Retinal pigment epithelial cell (primary cell): ENCODE measurements around the gene VIPR2.

Experiments used
- DNase-seq: peaks from one replicate; pipeline ENCODE4 v3.0.0-alpha.2; 2010; ENCODE audit warnings: low read depth
- H3K4me3 ChIP-seq: 2 replicates; pipeline ENCODE4 v1.5.1; 2011; ENCODE audit warnings: mild to moderate bottlenecking, low read length, control low read depth, moderate library complexity
- TF ChIP-seq, protein P1 (sequence below): conservative IDR thresholded peaks from 2 replicates; pipeline ENCODE4 v1.5.1; 2011; ENCODE audit warnings: low read depth, low read length, control low read depth, inconsistent platforms

Gene VIPR2

DNA sequence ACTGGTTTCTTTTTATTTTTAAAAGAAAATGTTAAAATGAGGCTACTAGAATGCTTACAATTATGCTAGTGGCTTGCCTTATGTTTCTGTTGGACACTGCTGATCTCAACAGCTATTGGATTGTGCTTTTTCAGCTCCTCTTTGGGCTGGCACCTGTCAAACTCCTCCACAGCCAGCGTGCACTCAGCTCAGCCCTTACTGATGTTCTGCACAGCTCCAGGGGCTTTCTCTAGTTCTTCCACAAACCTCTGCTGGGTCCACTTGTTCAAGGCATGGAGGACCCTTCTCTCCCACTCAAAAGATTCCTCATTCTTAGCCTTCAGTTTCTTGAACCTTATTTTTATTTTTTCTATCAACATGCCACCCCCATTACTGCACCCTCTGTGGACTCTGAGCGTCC is 96.0 kb downstream of the VIPR2 start:
- no peak overlapping the region for H3K4me3 ChIP-seq
- DNase-seq = no peak
- TF ChIP-seq, protein P1, sequence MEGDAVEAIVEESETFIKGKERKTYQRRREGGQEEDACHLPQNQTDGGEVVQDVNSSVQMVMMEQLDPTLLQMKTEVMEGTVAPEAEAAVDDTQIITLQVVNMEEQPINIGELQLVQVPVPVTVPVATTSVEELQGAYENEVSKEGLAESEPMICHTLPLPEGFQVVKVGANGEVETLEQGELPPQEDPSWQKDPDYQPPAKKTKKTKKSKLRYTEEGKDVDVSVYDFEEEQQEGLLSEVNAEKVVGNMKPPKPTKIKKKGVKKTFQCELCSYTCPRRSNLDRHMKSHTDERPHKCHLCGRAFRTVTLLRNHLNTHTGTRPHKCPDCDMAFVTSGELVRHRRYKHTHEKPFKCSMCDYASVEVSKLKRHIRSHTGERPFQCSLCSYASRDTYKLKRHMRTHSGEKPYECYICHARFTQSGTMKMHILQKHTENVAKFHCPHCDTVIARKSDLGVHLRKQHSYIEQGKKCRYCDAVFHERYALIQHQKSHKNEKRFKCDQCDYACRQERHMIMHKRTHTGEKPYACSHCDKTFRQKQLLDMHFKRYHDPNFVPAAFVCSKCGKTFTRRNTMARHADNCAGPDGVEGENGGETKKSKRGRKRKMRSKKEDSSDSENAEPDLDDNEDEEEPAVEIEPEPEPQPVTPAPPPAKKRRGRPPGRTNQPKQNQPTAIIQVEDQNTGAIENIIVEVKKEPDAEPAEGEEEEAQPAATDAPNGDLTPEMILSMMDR = no peak

GRCh38 chr7:159047536-159047935 is 97.1 kb downstream of the VIPR2 start:
- TF ChIP-seq, protein P1 = no peak
- H3K4me3 ChIP-seq = no peak overlapping the region
- DNase-seq = no peak

DNA sequence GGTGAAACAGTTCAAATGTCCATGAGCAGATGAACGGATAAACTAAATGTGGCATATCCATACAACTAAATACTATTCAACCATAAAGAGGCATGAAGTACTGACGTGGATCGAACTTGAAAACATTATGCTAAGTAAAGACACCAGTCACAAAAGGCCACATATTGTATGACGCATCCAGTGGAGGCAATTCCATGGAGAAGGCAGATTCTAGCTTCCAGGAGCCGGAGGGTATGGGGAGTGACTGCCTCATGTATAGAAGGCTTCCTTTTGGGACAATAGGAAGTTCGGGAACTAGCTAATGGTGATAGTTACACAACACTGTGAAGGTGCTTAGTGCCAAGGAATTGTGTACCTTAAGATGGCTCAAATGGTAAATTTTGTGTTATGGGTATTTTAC is 98.4 kb downstream of the VIPR2 start:
- TF ChIP-seq, protein P1 = no peak
- H3K4me3 ChIP-seq = no peak overlapping the region
- DNase-seq = no peak

GRCh38 chr7:159045839-159046238 is 98.8 kb downstream of the VIPR2 start:
- H3K4me3 ChIP-seq = no peak overlapping the region
- TF ChIP-seq, protein P1 = no peak
- DNase-seq = no peak

DNA sequence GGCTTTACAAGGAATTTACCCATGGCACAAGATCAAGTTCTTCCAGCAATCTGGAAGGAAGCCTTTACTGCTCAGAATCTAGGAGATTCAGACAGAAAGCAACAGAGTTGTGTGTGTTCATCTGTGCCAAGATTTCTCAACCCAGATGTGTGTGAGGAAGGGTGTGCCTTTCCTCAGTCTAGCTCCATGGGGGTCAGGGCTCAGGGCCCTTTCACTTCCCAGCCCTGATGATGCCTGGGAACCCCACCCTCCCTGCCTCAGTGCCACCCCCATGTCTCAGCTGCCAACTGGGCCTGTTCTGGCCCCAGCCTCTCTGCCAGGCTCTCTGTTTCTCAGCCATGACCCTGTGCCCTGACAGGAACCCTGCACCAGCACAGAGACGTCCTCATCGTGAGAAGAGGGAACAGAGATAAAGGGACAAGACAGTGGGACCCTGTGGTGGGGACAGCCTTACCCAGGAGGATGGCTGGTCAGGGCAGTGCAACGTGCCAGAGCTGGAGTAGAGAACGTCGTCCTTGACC is 102.0 kb downstream of the VIPR2 start:
- DNase-seq = no peak
- H3K4me3 ChIP-seq = no peak overlapping the region
- TF ChIP-seq, protein P1 = no peak

DNA sequence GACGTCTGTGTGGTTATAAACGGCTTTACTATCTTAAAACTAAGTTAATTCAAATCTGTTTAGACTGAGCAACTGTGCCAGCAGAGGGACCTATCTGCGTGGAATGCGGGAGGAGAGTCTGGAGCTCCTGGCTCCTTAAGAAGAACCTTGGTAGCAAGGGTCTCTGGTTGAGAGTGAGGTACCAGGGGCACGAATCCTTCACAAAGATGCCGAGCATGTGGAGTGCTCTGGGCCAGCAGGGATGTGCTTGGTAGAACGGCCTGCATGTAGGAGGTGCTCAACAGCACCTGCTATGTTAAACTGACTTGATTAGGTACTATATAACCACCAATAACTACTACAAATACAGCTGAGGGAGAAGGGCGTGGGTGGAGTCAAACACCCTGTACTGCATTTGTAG is 102.6 kb downstream of the VIPR2 start:
- TF ChIP-seq, protein P1 = no peak
- H3K4me3 ChIP-seq = no peak overlapping the region
- no peak for DNase-seq

DNA sequence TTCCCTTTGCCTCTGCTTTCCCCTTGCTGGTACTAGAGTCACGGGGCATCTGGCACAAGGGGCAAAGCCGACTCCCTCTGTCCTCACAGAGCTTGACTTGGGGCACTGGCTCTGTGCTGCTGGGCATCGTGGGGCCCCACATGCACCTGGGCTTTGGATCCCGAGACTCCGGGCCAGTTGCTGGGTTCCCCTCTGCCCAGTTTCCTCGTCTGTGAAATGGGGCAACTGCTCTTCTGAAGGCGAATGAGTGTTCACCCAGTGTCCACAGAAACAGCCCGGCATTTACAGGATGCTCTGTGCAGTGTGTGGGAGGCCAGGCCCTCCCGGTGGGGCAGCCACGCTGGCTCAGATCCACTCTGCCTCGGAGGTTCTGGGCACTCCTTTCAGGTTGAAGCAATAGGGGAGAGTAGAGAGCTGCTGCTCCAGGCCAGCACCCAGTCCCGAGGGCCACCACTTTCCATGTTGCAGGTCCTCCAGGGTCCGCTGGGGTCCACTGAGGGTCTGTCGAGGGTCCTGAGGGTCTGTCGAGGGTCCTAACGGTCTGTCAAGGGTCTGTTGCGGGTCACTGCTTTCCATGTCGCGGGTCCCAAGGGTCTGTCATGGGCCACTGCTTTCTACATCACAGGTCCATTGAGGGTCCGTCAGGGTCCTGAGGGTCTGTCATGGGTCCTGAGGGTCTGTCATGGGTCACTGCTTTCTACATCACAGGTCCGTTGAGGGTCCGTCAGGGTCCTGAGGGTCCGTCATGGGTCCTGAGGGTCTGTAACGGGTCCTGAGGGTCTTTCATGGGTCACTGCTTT is 103.6 kb downstream of the VIPR2 start:
- TF ChIP-seq, protein P1 = no peak
- DNase-seq = no peak
- H3K4me3 ChIP-seq = no peak overlapping the region
